Left ventricle myocardium inferior (tissue), 1 donor: Measurements from ENCODE around the gene NT5C1B. TPM values are rescaled to one million over a fixed set of nuclear protein-coding genes. Genes with fewer than 3 reads are reported as not detected.

ENCODE experiments used
- DNase-seq: peaks from one replicate; pipeline ENCODE4 v3.0.0-alpha.2; 2020
- H3K27ac ChIP-seq: fragments of 200-600 bp; replicated peaks from 2 replicates; pipeline ENCODE4 v1.8.0; 2021
- H3K27me3 ChIP-seq: fragments of 200-600 bp; 2 replicates; pipeline ENCODE4 v1.8.0; 2021; ENCODE audit warnings: low read depth
- H3K36me3 ChIP-seq: fragments of 200-600 bp; 2 replicates; pipeline ENCODE4 v1.8.0; 2021
- H3K4me1 ChIP-seq: fragments of 200-600 bp; 2 replicates; pipeline ENCODE4 v1.8.0; 2021
- H3K4me3 ChIP-seq: fragments of 200-600 bp; 2 replicates; pipeline ENCODE4 v1.8.0; 2021; ENCODE audit warnings: mild to moderate bottlenecking, moderate library complexity
- H3K9me3 ChIP-seq: fragments of 200-600 bp; replicated peaks from 2 replicates; pipeline ENCODE4 v1.8.0; 2021
- CTCF ChIP-seq: fragments of 200-600 bp; IDR thresholded peaks from 2 replicates; pipeline ENCODE4 v1.8.0; 2021; ENCODE audit warnings: antibody characterized with exemption, mild to moderate bottlenecking, borderline replicate concordance
- intact Hi-C: fragments of 100-400 bp; cut with micrococcal nuclease; formaldehyde crosslinking; loops from one replicate; pipeline ENCODE4 v1.11.0; 2022
- total RNA-seq: library from RNA; stranded (reverse); fragmentation: NEBNext Ultra II Directional; extraction: Animal tissue kit (Norgen Biotek cat#: 25700); gene quantifications from one replicate; pipeline ENCODE4 v1.2.1, GENCODE V29; 2021
- donor health status: DM: no; HTN: yes; CAD: no; lungs with severe emphysema.

Gene NT5C1B
- total RNA-seq, 1 donor from 2014 or later, result not detected

DNA sequence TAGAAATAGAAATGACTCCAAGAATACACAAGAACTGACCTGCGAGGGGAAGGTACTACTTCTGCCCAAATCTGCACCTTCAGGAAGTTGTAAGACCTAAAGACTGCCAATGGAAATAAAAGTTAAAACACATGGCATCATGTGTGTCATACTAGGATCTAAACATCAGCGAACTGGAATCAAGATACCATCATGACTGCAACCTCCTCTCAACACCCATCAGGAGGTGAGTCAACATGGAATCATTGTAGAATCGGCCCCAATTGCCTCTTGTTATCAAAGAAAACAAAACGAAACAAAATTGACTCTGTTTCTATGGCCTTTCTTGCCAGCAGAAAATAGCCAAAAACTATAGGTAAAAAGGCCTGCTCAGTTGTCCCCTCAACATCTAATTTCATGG is 44.0 kb downstream of the NT5C1B start:
- H3K4me3 ChIP-seq, result no peak overlapping the region
- H3K36me3 ChIP-seq, result no peaks in the 10 kb centered on the region
- intact Hi-C loops, result no loop called here
- peaks cover 5% of the 10 kb centered on the region for H3K9me3 ChIP-seq
- peaks cover 42% of the 10 kb centered on the region for H3K4me1 ChIP-seq
- no peak overlapping the region for H3K27ac ChIP-seq
- TF ChIP-seq CTCF, result no peak
- no peaks in the 10 kb centered on the region for H3K27me3 ChIP-seq
- no peak for DNase-seq

DNA sequence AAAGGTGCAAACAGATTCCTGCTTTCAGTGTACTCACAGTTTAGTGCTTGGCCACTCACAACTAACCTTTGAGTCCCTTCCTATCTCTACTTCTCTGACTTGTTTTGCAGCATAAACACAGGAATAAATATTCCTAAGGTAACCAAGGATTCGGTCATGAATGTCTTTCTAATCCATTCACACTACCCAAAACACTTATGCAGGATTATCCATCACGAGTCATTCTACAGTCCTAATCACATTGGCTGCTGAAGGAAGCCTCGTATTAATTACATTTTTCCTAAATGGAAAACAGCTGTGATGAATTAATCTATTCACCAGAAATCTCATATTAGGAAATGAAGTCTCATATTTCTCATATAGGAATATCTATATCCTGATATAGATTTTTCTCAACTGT is 45.2 kb downstream of the NT5C1B start:
- TF ChIP-seq CTCF, result no peak
- Histone ChIP-seq H3K4me1 (peaks cover 30% of the 10 kb centered on the region), H3K27me3 (no peaks in the 10 kb centered on the region), H3K27ac (no peak overlapping the region), H3K36me3 (no peaks in the 10 kb centered on the region), H3K9me3 (peaks cover 6% of the 10 kb centered on the region), H3K4me3 (no peak overlapping the region)
- DNase-seq, result no peak
- intact Hi-C loops, result no loop called here

DNA sequence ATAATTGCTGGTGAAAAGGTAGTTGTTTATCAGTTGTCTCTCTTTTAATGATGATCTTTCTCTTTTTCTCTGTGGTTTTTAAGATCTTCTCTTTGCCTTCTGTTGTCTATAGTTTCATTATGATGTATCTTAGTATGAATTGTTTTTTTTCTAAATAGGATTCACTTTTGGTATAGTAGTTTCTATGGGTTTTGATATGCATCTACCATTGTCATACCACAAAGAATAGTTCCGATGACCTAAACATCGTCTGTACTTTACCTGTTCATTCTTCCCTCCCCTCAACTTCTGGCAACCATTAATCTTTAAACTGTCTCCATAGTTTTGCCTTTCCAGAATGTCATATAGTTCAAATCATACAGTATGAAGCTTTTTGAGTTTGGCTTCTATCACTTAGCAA is 48.5 kb downstream of the NT5C1B start:
- no peaks in the 10 kb centered on the region for H3K36me3 ChIP-seq
- DNase-seq, result no peak
- TF ChIP-seq CTCF, result no peak
- intact Hi-C loops, result no loop called here
- H3K27me3 ChIP-seq, result no peaks in the 10 kb centered on the region
- H3K4me3 ChIP-seq, result no peak overlapping the region
- peaks cover 15% of the 10 kb centered on the region for H3K4me1 ChIP-seq
- peaks cover 6% of the 10 kb centered on the region for H3K9me3 ChIP-seq
- H3K27ac ChIP-seq, result no peak overlapping the region

GRCh38 chr2:18536697-18537096 is 52.7 kb downstream of the NT5C1B start:
- no peak overlapping the region for H3K27ac ChIP-seq
- H3K36me3 ChIP-seq, result no peaks in the 10 kb centered on the region
- DNase-seq, result no peak
- H3K27me3 ChIP-seq, result no peaks in the 10 kb centered on the region
- H3K9me3 ChIP-seq, result peaks cover 6% of the 10 kb centered on the region
- no peak overlapping the region for H3K4me3 ChIP-seq
- intact Hi-C loops, result no loop called here
- no peak for TF ChIP-seq CTCF
- no peaks in the 10 kb centered on the region for H3K4me1 ChIP-seq

DNA sequence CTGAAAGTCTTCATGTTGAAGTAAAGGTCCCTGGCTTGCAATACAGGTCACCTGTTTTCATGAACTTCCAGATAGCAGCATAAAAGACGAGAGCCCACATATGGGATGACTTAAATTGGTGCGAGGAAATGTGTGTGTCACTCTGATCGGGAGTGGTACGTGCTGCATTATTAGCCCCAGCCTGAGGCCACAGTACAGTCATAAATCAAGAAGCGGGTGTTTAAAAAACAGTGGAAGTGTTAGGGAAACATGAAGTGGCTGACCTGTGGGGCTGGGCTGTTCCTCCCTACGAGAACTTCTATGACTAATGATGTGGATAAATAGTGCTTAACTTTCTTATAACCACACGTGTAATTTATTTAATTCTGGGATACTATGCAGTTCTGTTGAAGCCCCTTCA is 53.3 kb downstream of the NT5C1B start:
- H3K36me3 ChIP-seq, result no peaks in the 10 kb centered on the region
- no peak overlapping the region for H3K4me3 ChIP-seq
- intact Hi-C loops, result no loop called here
- no peaks in the 10 kb centered on the region for H3K27me3 ChIP-seq
- TF ChIP-seq CTCF, result no peak
- no peak for DNase-seq
- H3K4me1 ChIP-seq, result no peaks in the 10 kb centered on the region
- H3K9me3 ChIP-seq, result peaks cover 6% of the 10 kb centered on the region
- no peak overlapping the region for H3K27ac ChIP-seq

- H3K4me1 ChIP-seq, result peaks cover 20% of the 10 kb centered on the region
- H3K27ac ChIP-seq, result no peak overlapping the region
- no peaks in the 10 kb centered on the region for H3K27me3 ChIP-seq
- no peak for DNase-seq
- H3K36me3 ChIP-seq, result no peaks in the 10 kb centered on the region
- intact Hi-C loops, result no loop called here
- H3K4me3 ChIP-seq, result no peak overlapping the region
- no peaks in the 10 kb centered on the region for H3K9me3 ChIP-seq
- no peak for TF ChIP-seq CTCF
These were observed 58.2 kb downstream of the NT5C1B start for GRCh38 chr2:18531194-18531593.
